GM21723 (cell line): Measurements from ENCODE around the gene ASRGL1.

ENCODE experiments used
- ATAC-seq: cut with Tn5 transposase; IDR thresholded peaks from one replicate; pipeline ENCODE4 v1.9.1; 2021; ENCODE audit warnings: mild to moderate bottlenecking, moderate library complexity; ENCODE audit not compliant: unreplicated experiment

The ASRGL1 gene

DNA sequence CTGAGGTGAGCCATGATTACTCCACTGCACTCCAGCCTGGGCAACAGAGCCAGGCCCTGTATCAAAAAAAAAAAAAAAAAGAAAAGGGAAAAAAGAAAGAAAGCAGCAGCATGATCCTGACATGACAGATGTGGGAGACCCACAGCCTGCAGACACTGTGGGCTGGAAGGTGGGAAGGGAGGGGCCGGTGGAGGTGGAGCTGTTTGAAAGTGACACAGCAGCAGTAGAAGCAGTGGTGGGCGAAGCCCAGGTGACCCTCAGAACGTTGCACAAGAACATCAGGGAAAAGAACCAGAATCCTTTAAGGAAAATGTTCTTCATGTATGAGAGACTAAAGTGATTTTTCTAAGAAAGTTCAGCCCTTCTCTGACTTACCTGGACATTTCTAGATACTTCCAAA lies 55.3 kb downstream of the ASRGL1 start:
- ATAC-seq: no peak

DNA sequence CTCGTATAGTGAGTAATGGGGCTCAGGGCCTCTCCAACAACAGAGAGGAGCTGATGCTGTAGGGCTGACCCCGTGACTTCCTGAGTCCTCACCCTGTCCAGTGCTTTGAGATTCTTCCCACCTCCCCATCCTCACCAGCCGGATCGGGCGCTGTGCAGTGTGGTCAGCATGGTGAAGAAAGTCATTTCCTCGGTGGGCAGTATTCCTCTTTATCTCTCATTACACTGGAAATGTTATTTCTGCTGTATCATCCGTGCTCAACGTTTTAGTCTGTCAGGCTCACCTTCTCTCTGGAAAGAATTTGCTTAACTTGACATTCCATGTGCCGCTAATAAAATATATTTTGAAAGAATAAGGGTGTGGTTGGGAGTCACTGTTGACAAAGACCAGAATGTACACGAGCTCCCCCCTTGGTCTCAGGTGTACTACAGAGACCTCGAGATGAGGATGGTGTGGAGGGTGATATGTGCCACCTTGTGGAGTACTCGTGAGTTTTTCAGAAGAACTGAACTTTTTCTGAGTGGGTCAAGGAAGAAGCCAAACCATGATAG lies 55.9 kb downstream of the ASRGL1 start:
- no peak for ATAC-seq

DNA sequence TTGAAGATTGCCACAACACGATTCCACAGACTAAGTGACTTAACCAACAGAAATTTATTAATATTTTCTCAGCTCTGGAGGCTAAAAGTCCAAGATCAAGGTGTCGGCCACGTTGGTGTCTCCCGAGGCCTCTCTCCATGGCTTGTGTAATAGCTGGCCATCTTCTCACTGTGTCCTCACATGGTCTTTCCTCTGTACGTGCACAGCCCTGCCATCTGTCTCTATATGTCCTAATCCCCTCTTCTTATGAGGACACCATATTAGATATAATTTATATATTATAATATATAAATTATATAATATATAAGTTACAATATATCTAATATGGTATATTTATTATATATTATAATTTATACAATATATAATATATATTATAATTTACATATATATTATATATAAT lies 56.5 kb downstream of the ASRGL1 start:
- no peak for ATAC-seq

DNA sequence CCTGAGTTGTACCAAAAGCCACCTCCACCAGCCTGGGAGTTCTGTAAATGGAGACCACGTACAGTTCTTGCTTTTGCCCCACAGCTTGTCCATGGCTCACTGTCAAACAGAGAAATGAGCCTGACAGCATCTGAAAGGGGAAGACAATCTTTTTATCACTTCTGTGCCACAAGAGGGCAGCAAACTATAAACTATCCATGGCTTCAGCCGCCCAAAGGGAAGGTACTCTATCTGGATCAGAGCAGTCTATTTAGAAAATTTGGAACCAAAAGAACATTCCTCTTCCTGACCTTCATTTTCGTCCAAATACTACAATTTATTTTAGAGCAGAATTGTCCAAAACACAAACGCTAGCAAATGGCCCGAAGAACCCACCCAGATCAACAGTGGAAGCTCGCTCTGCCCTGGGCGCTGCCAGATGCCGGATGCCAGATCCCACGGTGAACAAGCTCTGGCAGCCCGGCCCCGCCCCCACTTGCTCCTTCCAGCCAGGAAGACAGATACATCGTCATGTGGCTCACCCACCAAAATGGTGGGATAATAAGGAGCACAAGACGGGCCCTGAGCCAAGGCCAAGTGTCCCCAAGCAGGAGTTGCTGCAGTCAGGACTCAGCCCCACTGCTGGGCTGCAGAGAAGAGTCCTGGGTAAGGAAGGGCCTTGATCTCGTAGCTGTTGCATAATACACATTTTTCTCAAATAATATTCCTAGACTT lies 57.7 kb downstream of the ASRGL1 start:
- peak; percentile 54 for ATAC-seq

DNA sequence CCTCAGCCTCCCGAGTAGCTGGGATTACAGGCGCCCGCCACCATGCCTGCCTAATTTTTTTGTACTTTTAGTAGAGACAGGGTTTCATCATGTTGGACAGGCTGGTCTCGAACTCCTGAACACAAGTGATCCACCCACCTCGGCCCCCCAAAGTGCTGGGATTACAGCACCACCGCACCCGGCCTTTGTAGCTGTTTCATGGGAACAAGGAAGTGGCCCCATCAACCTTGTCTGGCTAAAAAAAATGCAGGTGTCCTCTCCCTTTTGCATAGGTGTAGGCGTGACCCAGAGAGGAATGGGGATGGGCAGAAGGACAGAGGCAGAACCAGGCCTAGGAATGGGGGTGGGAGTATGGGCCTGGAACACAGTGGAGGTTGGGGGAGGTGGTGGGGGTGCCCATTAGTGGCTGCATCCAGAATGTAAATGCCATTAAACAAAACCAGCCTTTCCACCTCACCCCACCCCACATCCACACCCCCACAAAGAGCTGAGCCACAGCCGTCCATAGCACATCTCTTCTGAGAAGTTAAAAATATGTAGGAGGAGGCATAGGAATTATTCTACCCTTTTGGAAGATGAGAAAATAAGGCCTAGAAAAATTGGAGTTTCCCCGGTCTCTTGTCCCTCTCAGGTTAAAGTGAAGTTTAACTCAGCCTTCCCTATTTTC lies 58.8 kb downstream of the ASRGL1 start:
- no peak for ATAC-seq

DNA sequence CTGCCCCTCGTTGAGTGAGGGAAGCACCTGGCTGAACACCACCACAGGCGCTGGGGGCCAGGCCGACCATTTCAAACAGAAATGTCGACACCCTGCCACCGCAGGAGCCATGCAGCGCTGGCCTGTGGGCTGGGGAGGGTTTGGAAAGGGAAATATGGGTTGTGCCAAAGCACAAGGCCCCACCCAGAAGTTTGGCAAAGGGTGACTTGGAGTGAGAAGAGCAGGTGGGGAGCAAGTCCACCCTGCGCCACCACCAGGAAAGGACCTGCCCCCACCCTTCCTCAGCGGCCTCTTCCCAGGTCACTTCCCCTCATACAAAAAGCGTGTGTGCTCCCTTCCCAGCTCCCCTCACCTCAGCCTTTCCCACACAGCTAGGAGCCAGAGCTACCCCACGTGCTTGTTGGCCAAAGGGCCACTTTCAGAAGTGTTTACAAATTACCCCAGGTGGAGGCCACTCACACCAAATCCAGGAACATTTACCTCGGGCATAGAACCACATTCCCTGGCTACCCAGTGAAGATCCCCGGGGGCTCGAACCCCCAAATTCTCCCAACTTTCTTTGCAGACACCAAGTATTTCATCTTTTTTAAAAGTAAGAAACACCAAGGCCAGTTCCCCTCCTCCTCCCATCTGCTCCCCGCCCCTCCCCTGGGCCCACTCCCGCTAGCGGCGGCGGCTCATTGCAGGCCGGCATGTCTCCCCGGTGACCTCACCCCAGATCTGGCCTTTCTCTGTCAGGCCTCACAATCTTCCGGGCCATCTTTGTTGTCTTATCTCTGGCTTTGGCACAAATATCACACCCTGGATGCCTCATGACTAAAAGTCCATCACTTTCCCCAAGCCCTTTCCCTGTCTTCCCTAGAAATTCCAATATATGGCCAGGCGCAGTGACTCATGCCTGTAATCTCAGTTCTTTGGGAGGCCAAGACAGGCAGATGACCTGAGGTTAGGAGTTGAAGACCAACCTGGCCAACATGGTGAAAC lies 61.1 kb downstream of the ASRGL1 start:
- no peak for ATAC-seq

DNA sequence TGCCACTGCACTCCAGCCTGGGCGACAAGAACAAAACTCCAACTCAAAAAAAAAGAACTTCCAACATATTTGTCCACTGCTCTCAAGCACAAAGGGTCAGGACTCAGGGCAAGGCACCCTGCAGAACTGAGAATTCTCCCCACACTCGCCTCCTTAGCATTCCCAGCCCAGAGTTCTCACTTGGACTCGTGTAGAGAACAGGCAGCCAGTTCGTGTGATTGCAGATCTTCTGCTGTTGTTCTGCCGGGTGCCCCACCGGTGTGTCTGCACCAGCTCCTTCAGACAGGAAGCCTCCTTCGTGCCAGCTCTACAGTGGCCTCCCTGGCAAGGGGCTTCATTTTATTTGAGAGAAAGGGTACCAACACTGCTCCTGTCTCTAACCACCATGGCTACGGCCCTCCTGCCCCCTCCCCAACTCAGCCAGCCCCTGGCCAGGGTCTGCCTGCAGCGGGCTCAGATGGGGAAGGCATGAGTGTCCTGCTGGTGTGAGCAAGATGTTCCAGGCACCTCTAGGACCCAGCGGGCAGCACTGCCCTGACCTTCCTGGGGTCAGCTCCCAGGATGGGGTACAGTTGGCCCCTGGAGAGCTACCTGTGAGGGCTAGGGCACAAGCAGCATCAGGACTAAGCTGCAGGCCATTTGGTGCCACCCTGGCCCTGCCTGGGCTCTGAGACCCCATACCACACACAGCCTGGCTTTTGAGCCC lies 62.1 kb downstream of the ASRGL1 start:
- no peak for ATAC-seq

DNA sequence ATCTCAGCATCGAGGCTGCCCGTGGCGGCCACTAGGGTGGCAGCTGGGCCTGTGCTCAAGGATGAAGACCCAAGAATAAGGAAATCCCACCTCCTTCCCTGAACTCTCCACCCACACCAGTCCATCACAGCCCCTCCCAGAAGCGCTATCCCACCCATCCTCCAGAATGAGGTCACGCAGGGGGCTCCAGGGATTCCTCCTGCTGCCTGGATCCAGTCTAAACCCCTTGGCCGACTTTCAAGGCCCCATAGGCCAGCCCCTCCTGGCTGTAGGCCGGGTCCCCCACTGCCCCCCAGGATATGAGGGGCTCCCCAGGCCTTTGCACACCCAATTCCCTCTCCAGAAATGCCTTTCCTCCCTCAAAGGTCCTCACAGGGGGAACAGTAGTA lies 62.6 kb downstream of the ASRGL1 start:
- ATAC-seq: no peak

DNA sequence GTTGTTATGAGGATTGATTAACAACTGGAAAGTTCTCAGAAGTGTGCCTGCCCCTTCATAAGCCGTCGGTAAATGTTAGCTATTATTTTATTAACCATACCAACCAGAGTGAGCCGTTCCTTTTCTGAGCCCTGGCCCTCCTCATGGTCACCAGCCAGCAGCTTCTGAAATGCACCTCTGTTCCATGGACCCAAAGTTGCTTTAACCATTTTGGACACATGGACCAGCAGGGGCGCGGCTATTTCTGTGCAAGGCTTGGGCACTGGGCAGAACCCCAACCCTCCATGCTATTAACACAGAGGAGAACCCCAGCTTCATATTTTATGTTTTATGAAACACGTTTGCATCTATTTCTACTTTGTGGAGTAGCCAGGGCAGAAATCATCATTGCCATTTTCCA lies 63.0 kb downstream of the ASRGL1 start:
- no peak for ATAC-seq

DNA sequence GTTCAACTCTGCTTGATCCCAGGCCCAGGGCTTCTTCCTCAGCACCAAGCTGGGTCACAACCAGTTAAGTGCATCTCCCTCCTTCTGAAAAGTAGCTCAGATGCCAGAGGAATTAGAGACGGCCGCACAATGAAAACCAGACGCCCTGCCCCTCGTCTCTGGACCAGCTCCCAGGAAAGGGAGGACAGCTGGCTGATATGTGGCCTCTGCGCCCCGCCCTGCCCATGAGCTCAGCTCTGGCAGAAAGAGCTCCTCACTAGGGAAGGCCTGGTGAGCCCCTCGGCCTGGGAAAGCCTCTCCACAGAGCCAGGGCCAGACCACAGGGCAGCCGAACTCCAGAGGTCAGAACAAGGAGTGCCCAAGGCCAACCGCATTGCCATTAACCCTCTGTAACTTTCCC lies 63.5 kb downstream of the ASRGL1 start:
- no peak for ATAC-seq

DNA sequence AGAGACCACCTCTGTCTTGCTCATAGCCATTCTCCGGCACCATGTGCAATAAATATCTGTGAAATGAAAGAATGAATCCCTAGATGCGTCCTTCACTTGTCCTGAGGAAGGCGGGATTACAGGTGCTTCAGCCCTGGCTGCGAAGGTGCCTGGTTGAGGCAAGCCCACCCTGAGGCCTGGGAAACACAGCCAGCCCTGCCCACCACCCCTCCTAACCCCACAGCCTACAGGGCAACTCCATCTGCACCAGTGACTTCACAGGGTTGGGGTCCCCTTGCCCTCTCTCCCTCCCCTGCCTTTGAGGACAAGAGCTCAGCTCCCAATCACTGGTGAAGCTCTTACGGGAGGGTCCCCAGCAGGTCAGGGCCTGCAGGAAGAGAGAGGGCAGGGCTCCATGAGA lies 64.1 kb downstream of the ASRGL1 start:
- no peak for ATAC-seq

DNA sequence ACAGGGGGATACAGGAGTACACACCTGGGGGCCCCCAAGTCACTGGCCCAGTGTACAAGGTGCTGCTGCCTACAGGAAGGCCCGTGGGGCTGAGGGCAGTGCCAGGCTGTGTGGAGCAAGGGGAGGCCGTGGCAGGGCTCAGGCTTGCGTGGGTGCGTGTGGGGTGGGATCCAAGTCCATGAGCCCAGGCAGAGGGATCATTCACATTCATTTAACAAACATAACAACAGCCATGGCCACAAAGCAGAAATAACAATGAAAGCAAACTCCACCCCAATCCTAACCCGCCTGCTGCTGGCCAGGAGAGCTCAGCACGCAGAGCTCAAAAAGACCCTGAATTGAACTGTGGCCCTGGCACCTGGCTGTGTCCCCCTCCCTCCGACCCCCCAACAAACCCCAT lies 64.6 kb downstream of the ASRGL1 start:
- no peak for ATAC-seq

DNA sequence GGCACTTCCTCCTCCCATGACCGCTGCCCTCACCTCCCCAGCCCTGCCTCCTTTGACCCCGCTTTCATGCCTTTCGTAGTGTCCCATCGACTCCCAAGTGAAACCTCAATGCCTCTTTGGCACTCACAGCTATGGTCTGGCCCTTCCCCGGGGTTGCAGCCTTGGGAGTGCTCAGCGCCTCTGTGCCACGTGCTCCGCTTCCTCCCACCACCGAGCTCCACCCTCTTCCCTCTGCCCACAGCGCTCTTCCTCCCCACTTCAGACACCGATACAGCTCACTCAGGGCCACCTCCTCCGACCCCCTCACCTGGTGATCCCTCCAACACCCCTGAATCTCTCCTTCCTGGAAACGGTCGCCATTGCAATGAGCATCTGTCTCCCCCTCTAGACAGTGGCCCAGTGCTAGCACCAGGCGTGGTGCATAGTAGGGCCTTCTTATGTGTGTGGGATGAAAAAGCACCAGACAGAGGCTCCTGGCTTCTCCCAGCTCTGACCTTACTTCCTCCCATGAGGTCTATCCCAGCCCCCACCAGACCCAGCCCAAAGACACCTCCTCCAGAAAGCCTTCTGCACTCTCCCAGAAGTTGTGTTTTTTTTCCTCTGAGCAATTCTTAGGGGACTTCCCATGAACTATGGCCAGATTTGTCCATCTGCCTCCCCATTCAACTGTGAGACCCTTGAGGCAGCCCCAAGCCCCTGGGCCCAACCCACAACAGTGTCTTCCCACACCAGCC lies 65.1 kb downstream of the ASRGL1 start:
- no peak for ATAC-seq

DNA sequence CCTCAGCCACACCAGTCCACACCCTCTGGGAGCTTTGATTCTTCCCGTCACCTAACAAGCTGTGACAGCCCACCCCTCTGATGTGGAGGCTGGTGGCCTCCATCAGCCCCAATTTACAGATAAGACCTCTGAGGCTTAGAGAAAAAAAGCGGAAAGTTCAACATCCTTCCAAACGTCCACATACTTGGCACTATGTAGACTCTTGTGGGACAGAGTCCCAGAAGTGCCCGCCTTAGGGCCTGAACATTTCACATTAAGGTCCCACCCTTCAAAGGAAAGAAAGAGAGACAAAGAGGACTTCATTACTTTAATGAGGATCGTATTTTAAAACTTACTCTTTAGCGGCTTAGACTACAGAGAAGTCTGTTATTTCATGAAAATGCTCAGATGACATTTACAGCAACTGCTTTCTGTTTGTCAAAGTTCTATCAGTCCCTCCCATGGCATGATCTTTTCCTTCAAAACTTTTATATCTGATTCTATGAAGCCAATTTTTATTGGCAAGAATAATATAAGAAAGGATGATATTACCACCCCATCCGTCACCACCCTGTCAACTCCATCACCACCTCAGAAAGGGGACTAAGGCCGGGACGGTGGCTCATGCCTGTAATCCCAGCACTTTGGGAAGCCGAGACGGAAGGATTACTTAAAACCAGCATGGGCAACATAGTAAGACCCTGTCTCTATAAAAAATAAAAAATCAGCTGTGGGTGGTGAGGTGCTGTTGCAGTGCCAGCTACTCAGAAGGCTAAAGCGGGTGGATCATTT lies 65.9 kb downstream of the ASRGL1 start:
- no peak for ATAC-seq

DNA sequence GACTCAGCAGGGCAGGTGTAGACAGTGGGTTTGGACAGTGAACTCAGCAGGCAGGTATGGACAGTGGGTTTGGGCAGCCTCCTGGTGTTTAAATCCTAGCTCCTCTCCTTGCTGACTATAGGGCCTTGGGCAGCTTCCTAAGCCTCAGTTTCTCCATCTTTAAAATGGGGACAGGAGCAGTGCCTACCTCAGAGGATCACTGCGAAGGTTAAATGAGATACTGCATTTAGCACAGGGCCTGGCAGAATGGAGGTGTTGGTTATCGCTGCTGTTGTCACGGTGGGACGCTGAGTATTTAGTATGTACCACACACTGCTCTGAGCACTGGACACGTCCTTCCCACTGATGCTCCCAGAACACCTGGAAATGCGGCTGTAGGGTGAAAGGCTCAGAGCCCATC lies 67.2 kb downstream of the ASRGL1 start:
- no peak for ATAC-seq

DNA sequence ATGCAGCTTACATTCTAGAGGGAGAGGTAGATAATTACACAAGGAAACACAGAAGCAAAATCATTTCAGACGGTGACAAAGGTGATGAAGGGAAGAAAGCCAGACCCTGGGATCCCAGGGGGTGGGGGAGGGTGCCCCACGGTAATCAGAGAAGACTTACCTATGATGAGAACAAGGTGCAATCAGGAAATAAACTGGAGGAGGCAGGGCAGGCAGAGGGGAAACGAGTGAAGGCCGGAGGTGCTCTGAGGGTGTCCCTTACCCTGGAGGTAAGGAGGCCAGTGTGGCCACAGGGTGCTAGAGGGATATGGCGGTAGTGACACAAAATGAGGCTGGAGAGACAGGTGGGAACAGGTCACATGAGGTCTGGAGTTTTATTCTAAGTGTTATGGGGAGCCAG lies 67.7 kb downstream of the ASRGL1 start:
- ATAC-seq: no peak

DNA sequence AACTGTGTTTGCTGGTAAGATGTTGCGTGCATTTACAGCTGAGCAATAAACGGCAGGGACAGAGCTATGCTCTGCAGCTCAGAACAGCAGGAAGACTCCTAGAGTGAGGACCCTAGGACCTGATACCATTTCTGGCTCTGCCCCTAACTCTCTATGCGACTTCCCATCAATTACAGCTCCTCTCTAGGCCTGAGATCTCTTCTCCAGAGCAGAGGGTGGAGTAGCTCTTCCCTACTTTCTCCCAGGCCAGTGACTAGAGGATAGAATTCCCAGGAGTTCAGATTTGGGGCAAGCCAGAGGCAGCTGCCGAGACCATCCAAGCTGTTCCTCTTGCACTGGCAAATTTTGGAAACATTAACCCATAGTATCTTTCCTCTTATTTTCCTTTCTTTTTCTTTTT lies 68.8 kb downstream of the ASRGL1 start:
- ATAC-seq: no peak

DNA sequence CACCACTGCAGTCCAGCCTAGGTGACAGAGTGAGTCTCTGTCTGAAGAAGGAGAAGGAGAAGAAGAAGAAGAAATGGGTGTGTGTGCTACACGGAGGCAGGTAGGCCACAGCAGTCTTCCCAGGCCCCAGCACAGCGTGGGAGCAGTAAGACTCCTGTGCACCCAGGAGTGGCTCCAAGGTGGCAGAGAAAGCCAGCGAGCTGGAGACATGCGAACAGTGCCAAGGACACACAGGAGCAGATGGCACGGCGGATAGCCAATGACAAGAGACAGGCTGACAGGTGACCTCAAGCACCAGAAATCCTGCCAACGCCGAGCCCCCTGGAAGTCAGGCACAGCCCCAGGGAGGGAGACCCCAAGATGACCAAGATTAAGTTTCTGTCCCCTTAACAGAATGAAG lies 72.6 kb downstream of the ASRGL1 start:
- no peak for ATAC-seq

DNA sequence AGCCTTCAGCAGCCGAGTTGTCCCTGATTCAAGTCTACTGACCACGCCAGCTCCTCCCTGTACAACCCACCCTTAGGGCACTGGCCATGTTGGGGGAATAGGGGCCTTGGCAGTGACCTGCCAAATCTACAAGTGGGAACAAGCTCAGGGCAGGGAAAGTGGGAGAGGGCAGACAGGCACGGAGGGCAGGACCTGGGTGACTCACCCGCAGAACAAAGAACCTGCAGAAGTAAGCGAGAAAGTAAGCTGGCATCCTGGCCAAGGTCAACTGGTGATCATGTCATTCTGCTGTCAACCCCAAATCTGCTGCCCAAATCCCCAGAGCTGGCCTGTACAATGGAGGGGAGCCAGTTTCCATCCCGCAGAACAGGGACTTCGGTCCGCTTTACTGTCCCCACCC lies 73.7 kb downstream of the ASRGL1 start:
- ATAC-seq: no peak
